Lower leg skin (tissue), 4 donors: Measurements from ENCODE around the gene TXN. TPM values are rescaled to one million over a fixed set of nuclear protein-coding genes. Genes with fewer than 3 reads are reported as not detected.

Experiments used
- DNase-seq, 2 donors: peaks; one replicate each; pipeline ENCODE4 v3.0.0-alpha.2; 2019; ENCODE audit warnings: low spot score in 2 of 2
- H3K4me3 ChIP-seq: fragments of 200-600 bp; sonication (generic); 2 replicates; pipeline ENCODE4 v1.5.1; 2017; ENCODE audit warnings: mild to moderate bottlenecking, low read depth; ENCODE audit not compliant: poor library complexity, severe bottlenecking
- POLR2A ChIP-seq, 2 donors: fragments of 450-650 bp; IDR thresholded peaks; one replicate each; pipeline ENCODE4 v1.6.1; 2016 to 2017; ENCODE audit warnings: antibody characterized with exemption in 2 of 2, mild to moderate bottlenecking in 1 of 2, moderate library complexity in 1 of 2
- WGBS, 2 donors: methylation state at CpG; one replicate each; pipeline ENCODE4 v1.1.5; 2018; 5-methylcytosine and 5-hydroxymethylcytosine counted together
- intact Hi-C: fragments of 100-400 bp; cut with DNase I; formaldehyde crosslinking; loops from one replicate; pipeline ENCODE4 v1.15.0; 2023; ENCODE audit warnings: low total_unique reads
- total RNA-seq, 4 donors: library from RNA; depleted of rRNA; stranded (reverse); fragments of >200 nt; gene quantifications; one replicate each; pipeline ENCODE4 v1.1.0, GENCODE V29; 2016
- TF ChIP-seq, protein P1 (sequence below), 3 donors: fragments of 450-650 bp; IDR thresholded peaks; one replicate each; pipeline ENCODE4 v1.5.1; 2016; ENCODE audit warnings: antibody characterized with exemption in 3 of 3, mild to moderate bottlenecking in 3 of 3, moderate library complexity in 2 of 3

TXN gene
- total RNA-seq, 4 donors from 2014 or later = 122 to 170 (median 130) TPM

DNA sequence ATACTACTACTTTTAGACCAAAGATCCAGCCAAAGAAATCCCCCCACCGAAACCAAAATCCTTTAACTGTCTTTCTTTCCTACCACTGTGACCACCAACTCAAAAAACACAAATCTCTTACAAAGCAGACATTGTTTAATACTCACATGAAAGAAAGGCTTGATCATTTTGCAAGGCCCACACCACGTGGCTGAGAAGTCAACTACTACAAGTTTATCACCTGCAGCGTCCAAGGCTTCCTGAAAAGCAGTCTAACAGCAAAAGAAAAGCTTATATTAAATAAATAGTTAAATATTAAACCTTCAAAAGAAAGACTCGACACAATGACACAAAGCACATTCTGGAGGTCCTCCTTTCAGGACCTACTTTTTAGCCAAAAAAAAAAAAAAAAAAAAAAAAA lies 5.1 kb downstream of the TXN start:
- TF ChIP-seq POLR2A (IDR thresholded peaks at IDR 0.05) = no peak
- TF ChIP-seq, protein P1, sequence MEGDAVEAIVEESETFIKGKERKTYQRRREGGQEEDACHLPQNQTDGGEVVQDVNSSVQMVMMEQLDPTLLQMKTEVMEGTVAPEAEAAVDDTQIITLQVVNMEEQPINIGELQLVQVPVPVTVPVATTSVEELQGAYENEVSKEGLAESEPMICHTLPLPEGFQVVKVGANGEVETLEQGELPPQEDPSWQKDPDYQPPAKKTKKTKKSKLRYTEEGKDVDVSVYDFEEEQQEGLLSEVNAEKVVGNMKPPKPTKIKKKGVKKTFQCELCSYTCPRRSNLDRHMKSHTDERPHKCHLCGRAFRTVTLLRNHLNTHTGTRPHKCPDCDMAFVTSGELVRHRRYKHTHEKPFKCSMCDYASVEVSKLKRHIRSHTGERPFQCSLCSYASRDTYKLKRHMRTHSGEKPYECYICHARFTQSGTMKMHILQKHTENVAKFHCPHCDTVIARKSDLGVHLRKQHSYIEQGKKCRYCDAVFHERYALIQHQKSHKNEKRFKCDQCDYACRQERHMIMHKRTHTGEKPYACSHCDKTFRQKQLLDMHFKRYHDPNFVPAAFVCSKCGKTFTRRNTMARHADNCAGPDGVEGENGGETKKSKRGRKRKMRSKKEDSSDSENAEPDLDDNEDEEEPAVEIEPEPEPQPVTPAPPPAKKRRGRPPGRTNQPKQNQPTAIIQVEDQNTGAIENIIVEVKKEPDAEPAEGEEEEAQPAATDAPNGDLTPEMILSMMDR (IDR thresholded peaks at IDR 0.05) = no peak
- WGBS, 2 donors = 79 to 84% methylated on average over 4 of the region's 4 CpGs
- no peak overlapping the region for H3K4me3 ChIP-seq
- intact Hi-C loops = loop anchor here (10.0 kb wide), 1 partner anchor 104 kb away; no protein-coding TSS in a partner anchor
- DNase-seq = no peak

DNA sequence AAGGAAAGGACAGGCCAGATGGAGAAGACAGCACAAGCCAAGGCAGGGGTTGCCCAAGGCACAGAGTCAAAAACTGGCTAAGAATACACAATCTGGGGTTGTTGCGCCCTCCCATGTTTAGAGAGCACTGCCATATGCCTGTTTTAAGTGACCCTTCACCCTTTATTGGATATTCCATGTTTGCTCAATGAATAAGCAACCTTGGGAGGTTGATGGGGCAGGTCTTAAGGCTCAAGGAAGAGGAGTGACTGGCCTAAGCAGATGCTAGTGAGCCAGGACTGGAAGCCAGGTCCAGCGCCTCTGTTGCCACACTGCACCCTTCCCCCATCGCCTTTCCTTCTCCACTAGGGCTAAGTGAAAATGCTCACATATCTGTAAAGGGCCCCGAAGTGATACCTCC lies 6.7 kb downstream of the TXN start:
- 96 to 97% methylated on average over 4 of the region's 4 CpGs for WGBS, 2 donors
- no peak overlapping the region for H3K4me3 ChIP-seq
- TF ChIP-seq POLR2A (IDR thresholded peaks at IDR 0.05) = no peak
- TF ChIP-seq, protein P1 (IDR thresholded peaks at IDR 0.05) = no peak
- no peak for DNase-seq
- intact Hi-C loops = loop anchor here (10.0 kb wide), 1 partner anchor 105 kb away; no protein-coding TSS in a partner anchor

DNA sequence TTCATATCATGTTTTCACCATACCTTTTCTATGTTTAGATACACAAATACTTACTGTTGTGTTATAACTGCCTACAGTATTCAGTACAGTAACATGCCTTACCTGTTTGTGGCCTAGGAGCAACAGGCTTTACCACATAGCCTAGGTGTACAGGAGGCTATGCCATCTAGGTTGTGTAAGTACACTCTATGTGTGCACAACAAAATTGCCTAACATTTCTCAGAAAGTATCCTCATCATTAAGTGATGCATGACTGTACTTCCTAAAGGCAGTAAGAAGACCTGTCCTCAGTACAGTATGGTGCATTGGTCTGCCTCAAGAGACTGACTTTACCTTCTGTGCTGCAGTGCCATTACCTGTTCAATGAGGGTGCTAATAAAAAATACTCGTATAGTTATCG lies 7.9 kb downstream of the TXN start:
- H3K4me3 ChIP-seq = no peak overlapping the region

DNA sequence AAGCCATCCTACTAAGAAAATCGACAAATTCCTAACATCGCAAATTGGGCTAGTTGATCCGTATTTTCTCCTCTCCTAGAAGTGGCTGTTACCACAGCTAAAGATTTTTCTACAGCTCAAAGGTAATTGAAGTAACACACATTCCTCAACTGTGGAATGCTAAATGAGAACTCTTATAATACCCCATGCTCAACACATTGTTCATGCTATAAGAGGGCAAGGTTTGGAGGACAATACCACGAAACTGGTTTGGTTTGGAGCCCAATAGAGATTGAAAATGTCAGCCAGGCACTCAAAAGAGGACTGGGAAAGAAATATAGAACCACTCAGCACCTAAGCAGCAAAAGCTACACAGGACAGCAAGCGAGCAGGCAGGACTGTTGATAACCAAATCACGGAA lies 10.1 kb downstream of the TXN start:
- intact Hi-C loops = no loop called here
- 98% methylated on average over 6 of the region's 6 CpGs for WGBS, 2 donors
- no peak for DNase-seq
- no peak overlapping the region for H3K4me3 ChIP-seq
- TF ChIP-seq, protein P1 (IDR thresholded peaks at IDR 0.05) = no peak
- TF ChIP-seq POLR2A (IDR thresholded peaks at IDR 0.05) = no peak

More for the DNA sequence above, 7.9 kb downstream of the TXN start:
- DNase-seq = no peak
- 61 to 79% methylated on average over 2 of the region's 2 CpGs for WGBS, 2 donors
- TF ChIP-seq, protein P1 (IDR thresholded peaks at IDR 0.05) = no peak
- no peak for TF ChIP-seq POLR2A (IDR thresholded peaks at IDR 0.05)
- intact Hi-C loops = no loop called here

DNA sequence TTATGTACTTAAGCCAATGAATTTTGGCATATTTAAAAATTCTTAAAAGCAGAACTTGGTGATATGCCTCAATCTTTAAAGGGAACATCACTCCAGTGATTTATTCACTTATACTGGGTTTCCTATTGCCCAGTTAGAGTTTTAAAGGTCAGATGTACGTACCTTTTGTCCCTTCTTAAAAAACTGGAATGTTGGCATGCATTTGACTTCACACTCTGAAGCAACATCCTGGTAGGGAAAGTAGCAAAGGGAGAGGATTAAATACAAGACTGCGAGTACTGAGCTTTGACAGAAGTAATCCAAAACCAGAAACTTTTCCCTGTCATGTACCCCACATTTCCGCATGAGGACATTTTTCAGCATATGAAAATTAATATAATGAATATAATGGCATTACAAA lies 11.7 kb downstream of the TXN start:
- WGBS, 2 donors = 77 to 80% methylated on average over 3 of the region's 3 CpGs
- TF ChIP-seq POLR2A (IDR thresholded peaks at IDR 0.05) = no peak
- TF ChIP-seq, protein P1 (IDR thresholded peaks at IDR 0.05) = no peak

DNA sequence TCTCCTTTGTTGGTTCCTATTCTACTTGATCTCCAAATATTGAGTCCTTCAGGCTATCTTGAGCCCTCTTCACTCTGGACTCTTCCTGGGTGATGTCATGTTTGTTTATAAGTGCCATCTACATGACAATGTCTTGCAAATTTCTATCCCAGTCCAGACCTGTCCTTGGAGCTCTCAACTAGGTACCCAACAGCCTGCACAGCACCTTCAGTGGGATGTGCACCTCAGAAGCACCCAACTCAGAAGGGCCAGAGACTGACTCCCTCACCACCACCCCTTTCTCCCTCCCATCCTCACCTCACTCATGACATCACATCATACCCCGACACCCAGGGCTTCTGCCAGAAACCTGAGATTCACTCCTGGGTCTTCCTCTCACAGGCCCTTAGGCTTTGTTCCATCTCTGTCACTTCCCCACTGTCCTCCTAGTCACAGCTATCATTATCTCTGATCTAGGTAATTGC lies 14.4 kb downstream of the TXN start:
- H3K4me3 ChIP-seq = no peak overlapping the region
- TF ChIP-seq, protein P1 (IDR thresholded peaks at IDR 0.05) = no peak
- no peak for TF ChIP-seq POLR2A (IDR thresholded peaks at IDR 0.05)
- intact Hi-C loops = no loop called here
- DNase-seq = no peak
- WGBS, 2 donors = 100% methylated on average over 1 of the region's 1 CpG

More for the DNA sequence above, 11.7 kb downstream of the TXN start:
- H3K4me3 ChIP-seq = no peak overlapping the region
- intact Hi-C loops = no loop called here
- no peak for DNase-seq
